HL-60 (cell line): ENCODE results near the gene NFAT5.

ENCODE experiments used
- TF ChIP-seq, protein P1 (sequence below): IDR thresholded peaks from one replicate; pipeline ENCODE4 v1.5.1; 2011; ENCODE audit warnings: low read length, control low read depth, inconsistent platforms; ENCODE audit not compliant: insufficient read depth
- TF ChIP-seq, protein P2 (sequence below): IDR thresholded peaks from 2 replicates; pipeline ENCODE4 v1.6.1; 2012; ENCODE audit warnings: low read depth; ENCODE audit not compliant: insufficient replicate concordance

DNA sequence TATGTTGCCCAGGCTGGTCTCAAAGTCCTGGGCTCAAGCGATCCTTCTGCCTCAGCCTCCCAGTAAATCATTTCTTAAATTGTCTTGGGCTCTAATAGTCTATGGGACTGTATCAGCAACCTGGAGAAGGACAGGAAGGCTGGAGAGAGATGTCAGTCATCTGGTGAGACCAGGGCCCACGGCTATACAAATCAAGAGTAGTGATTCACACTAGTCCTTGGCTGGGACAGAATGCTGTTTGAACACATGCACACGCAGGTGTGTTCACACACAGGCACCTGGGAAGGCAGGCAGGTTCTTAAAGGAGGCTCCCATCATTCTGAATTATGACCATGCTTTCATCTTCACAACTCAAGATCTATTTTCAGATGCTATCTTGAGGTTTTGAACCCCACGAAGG is 146.5 kb downstream of the NFAT5 start:
- TF ChIP-seq, protein P1, sequence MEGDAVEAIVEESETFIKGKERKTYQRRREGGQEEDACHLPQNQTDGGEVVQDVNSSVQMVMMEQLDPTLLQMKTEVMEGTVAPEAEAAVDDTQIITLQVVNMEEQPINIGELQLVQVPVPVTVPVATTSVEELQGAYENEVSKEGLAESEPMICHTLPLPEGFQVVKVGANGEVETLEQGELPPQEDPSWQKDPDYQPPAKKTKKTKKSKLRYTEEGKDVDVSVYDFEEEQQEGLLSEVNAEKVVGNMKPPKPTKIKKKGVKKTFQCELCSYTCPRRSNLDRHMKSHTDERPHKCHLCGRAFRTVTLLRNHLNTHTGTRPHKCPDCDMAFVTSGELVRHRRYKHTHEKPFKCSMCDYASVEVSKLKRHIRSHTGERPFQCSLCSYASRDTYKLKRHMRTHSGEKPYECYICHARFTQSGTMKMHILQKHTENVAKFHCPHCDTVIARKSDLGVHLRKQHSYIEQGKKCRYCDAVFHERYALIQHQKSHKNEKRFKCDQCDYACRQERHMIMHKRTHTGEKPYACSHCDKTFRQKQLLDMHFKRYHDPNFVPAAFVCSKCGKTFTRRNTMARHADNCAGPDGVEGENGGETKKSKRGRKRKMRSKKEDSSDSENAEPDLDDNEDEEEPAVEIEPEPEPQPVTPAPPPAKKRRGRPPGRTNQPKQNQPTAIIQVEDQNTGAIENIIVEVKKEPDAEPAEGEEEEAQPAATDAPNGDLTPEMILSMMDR, result no peak
- TF ChIP-seq, protein P2, sequence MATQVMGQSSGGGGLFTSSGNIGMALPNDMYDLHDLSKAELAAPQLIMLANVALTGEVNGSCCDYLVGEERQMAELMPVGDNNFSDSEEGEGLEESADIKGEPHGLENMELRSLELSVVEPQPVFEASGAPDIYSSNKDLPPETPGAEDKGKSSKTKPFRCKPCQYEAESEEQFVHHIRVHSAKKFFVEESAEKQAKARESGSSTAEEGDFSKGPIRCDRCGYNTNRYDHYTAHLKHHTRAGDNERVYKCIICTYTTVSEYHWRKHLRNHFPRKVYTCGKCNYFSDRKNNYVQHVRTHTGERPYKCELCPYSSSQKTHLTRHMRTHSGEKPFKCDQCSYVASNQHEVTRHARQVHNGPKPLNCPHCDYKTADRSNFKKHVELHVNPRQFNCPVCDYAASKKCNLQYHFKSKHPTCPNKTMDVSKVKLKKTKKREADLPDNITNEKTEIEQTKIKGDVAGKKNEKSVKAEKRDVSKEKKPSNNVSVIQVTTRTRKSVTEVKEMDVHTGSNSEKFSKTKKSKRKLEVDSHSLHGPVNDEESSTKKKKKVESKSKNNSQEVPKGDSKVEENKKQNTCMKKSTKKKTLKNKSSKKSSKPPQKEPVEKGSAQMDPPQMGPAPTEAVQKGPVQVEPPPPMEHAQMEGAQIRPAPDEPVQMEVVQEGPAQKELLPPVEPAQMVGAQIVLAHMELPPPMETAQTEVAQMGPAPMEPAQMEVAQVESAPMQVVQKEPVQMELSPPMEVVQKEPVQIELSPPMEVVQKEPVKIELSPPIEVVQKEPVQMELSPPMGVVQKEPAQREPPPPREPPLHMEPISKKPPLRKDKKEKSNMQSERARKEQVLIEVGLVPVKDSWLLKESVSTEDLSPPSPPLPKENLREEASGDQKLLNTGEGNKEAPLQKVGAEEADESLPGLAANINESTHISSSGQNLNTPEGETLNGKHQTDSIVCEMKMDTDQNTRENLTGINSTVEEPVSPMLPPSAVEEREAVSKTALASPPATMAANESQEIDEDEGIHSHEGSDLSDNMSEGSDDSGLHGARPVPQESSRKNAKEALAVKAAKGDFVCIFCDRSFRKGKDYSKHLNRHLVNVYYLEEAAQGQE, result no peak
